Measurements from ENCODE around the gene LMO7.
A peak's percentile ranks its signal among the peaks of the same experiment; 100 is the strongest.
"Not testable (repeated sequence)": the region's sequence is repeated elsewhere in the genome, so short reads cannot be mapped to it uniquely, and the experiment has no call there.

Gene LMO7

GRCh38 chr13:75661443-75661842, 25.3 kb downstream of the LMO7 start:
- ATAC-seq (replicated peaks): no peak
- no peaks in the 10 kb centered on the region for H3K27me3 Mint-ChIP-seq
- DNase-seq: no peak
- H3K36me3 Mint-ChIP-seq: peaks cover 8 to 17% of the 10 kb centered on the region in 2 donors
- peaks cover 5 to 6% of the 10 kb centered on the region in 2 donors for H3K9me3 Mint-ChIP-seq
- no peak overlapping the region for H3K27ac Mint-ChIP-seq
- H3K4me1 Mint-ChIP-seq: peaks cover 0 to 7% of the 10 kb centered on the region in 2 donors
- no peak overlapping the region for H3K4me3 Mint-ChIP-seq

GRCh38 chr13:75666646-75667351, 30.7 kb downstream of the LMO7 start:
- Mint-ChIP-seq H3K36me3 (peaks cover 0 to 3% of the 10 kb centered on the region in 2 donors), H3K4me3 (no peak overlapping the region), H3K9me3 (peaks cover 0 to 3% of the 10 kb centered on the region in 2 donors), H3K27me3 (no peaks in the 10 kb centered on the region), H3K27ac (no peak overlapping the region), H3K4me1 (peaks cover 0 to 2% of the 10 kb centered on the region in 2 donors)
- ATAC-seq (replicated peaks) (no peak), DNase-seq (no peak)

GRCh38 chr13:75669706-75670105, 33.6 kb downstream of the LMO7 start:
- peaks cover 0 to 2% of the 10 kb centered on the region in 2 donors for H3K4me1 Mint-ChIP-seq
- DNase-seq (no peak), ATAC-seq (replicated peaks) (no peak)
- no peaks in the 10 kb centered on the region for H3K27me3 Mint-ChIP-seq
- no peak overlapping the region for H3K27ac Mint-ChIP-seq
- H3K4me3 Mint-ChIP-seq: no peak overlapping the region
- no peaks in the 10 kb centered on the region for H3K36me3 Mint-ChIP-seq
- no peaks in the 10 kb centered on the region for H3K9me3 Mint-ChIP-seq

GRCh38 chr13:75670496-75670895, 34.4 kb downstream of the LMO7 start:
- H3K27me3 Mint-ChIP-seq: no peaks in the 10 kb centered on the region
- peaks cover 0 to 2% of the 10 kb centered on the region in 2 donors for H3K4me1 Mint-ChIP-seq
- H3K9me3 Mint-ChIP-seq: no peaks in the 10 kb centered on the region
- H3K27ac Mint-ChIP-seq: no peak overlapping the region
- no peaks in the 10 kb centered on the region for H3K36me3 Mint-ChIP-seq
- no peak overlapping the region for H3K4me3 Mint-ChIP-seq
- DNase-seq (no peak), ATAC-seq (replicated peaks) (no peak)

GRCh38 chr13:75675421-75675820, 39.3 kb downstream of the LMO7 start:
- peaks cover 3 to 11% of the 10 kb centered on the region in 2 donors for H3K36me3 Mint-ChIP-seq
- no peaks in the 10 kb centered on the region for H3K4me1 Mint-ChIP-seq
- no peaks in the 10 kb centered on the region for H3K27me3 Mint-ChIP-seq
- no peak overlapping the region for H3K27ac Mint-ChIP-seq
- no peak overlapping the region for H3K4me3 Mint-ChIP-seq
- DNase-seq (no peak), ATAC-seq (replicated peaks) (no peak)
- H3K9me3 Mint-ChIP-seq: peaks cover 0 to 2% of the 10 kb centered on the region in 2 donors

DNA sequence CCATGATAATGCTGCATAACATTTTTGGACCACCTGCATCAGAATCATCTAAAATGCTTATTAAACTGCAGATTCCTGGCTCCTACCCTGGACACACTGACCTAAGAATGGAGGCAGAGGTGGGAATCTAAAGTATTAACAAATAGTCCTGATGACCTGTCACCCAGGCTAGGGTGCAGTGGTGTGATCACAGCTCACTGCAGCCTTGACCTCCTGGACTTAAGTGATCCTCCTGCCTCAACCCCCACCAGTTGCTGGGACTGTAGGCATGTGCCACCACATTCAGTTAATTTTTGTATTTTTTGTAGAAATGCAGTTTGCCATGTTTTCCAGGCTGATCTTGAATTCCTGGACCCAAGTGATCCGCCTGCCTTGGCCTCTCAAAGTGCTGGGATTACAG, 43.3 kb downstream of the LMO7 start:
- H3K9me3 Mint-ChIP-seq: peaks cover 0 to 4% of the 10 kb centered on the region in 2 donors
- H3K27ac Mint-ChIP-seq: no peak overlapping the region
- no peak for DNase-seq
- ATAC-seq (replicated peaks): no peak
- H3K36me3 Mint-ChIP-seq: peaks cover 3 to 11% of the 10 kb centered on the region in 2 donors
- no peak overlapping the region for H3K4me3 Mint-ChIP-seq
- no peaks in the 10 kb centered on the region for H3K4me1 Mint-ChIP-seq
- no peaks in the 10 kb centered on the region for H3K27me3 Mint-ChIP-seq

DNA sequence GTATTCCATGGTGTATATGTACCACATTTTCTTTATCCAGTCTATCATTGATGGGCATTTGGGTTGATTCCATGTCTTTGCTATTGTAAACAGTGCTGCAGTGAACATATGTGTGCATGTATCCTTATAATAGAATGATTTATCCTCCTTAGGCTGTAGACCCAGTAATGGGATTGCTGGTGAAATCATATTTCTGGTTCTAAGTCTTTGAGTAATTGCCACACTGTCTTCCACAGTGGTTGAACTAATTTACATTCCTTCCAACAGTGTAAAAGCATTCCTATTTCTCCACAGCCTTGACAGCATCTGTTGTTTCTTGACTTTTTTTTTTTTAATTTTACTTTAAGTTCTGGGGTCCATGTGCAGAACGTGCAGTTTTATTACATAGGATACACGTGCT, 44.1 kb downstream of the LMO7 start:
- H3K36me3 Mint-ChIP-seq: peaks cover 3 to 11% of the 10 kb centered on the region in 2 donors
- not testable (repeated sequence) for H3K27ac Mint-ChIP-seq; H3K27me3 Mint-ChIP-seq; DNase-seq; H3K9me3 Mint-ChIP-seq; H3K4me3 Mint-ChIP-seq; H3K4me1 Mint-ChIP-seq; ATAC-seq (replicated peaks)

DNA sequence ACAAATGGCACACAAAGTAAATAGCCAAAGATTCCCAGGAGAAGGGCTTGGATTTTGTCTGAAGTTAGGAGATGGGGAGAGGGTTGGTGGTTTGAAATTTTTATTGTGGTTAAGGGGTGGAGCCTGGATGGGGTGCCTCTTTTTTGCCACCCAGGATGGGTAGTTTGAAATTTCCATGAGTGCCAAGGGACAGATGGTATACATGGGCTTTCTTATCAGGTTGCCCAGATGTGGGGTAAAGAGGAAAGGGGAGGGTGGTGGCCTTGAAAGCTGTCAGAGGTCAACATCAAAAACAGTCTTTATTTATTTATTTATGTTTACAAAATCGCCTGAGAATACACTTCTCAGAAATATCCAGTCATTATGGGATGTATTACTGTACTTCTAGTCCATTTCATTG, 46.2 kb downstream of the LMO7 start:
- Mint-ChIP-seq H3K36me3 (peaks cover 3 to 11% of the 10 kb centered on the region in 2 donors), H3K4me3 (no peak overlapping the region), H3K27me3 (no peaks in the 10 kb centered on the region), H3K27ac (peak overlapping the region; percentile 9), H3K4me1 (no peaks in the 10 kb centered on the region), H3K9me3 (peaks cover 0 to 4% of the 10 kb centered on the region in 2 donors)
- no peak for DNase-seq
- no peak for ATAC-seq (replicated peaks)

GRCh38 chr13:75685239-75685697, 49.1 kb downstream of the LMO7 start:
- Mint-ChIP-seq H3K36me3 (peaks cover 0 to 8% of the 10 kb centered on the region in 2 donors), H3K4me3 (no peak overlapping the region), H3K9me3 (peaks cover 0 to 2% of the 10 kb centered on the region in 2 donors), H3K4me1 (no peaks in the 10 kb centered on the region), H3K27ac (no peak overlapping the region), H3K27me3 (no peaks in the 10 kb centered on the region)
- DNase-seq (no peak), ATAC-seq (replicated peaks) (no peak)

DNA sequence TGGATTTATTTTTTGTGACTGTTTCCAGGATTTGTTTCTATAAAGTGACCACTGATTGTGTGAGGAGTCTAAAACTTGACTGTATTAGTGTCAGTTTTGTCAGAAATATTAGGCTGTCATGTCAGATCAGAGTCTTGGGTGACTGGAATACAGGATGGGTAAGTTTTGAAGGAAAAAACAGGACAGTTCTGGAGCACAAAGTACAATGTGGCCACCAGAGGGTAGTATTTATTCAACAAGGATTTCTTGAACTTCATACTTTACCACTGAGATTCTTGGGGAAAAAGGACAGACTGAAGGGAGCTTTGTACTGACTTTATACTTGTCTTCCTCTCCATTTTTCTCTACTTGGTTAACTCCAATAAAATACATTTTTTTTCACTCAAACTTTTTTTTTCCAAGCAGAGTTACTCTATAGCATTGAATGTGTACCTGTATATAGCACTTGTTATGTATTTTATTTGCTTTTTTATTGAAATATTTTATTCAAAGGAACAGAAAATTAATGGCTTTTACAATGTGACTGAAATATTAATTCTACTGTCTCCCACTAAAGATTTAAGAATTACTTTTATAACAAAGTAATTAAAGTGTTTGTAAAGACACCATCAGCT, 51.1 kb downstream of the LMO7 start:
- H3K27ac Mint-ChIP-seq: no peak overlapping the region
- ATAC-seq (replicated peaks) (no peak), DNase-seq (no peak)
- no peak overlapping the region for H3K4me3 Mint-ChIP-seq
- H3K9me3 Mint-ChIP-seq: peaks cover 0 to under 1% of the 10 kb centered on the region in 2 donors
- H3K36me3 Mint-ChIP-seq: peaks cover 0 to 8% of the 10 kb centered on the region in 2 donors
- no peaks in the 10 kb centered on the region for H3K27me3 Mint-ChIP-seq
- H3K4me1 Mint-ChIP-seq: no peaks in the 10 kb centered on the region

DNA sequence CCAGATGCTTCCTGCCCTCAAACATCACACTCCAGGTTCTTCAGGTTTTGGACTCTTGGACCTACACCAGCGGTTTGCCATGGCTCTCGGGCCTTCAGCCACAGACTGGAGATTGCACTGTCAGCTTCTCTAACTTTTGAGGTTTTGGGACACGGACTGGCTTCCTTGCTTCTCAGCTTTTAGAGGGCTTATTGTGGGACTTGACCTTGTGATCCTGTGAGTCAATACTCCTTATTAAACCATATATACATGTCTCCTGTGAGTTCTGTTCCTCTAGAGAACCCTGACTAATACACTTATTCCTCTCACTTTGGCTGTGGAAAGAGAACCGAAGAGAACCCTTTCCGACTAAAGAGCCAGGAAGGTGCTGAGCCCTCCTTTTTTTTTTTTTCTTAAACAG, 53.6 kb downstream of the LMO7 start:
- Mint-ChIP-seq H3K36me3 (peaks cover 0 to 8% of the 10 kb centered on the region in 2 donors), H3K4me3 (no peak overlapping the region), H3K9me3 (no peaks in the 10 kb centered on the region), H3K27me3 (no peaks in the 10 kb centered on the region), H3K27ac (no peak overlapping the region), H3K4me1 (no peaks in the 10 kb centered on the region)
- DNase-seq (no peak), ATAC-seq (replicated peaks) (no peak)

DNA sequence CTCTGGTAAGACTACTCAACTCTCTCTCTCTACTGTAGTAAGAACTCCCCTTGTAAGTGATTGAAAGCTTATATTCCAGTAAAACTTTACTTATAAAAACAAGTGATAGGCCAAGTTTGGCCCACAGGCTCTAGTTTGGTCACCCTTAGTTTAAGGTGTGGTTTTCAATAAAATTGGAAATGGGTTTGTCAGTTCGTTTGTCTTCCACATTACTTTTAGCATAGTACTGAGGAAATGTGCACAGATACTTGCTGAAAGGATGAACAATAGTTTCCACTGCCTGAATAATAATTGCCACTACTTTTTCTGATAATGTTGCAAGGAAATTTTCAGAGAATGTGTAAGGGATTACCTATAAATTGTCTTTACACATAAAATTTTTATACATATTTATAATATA, 54.5 kb downstream of the LMO7 start:
- H3K9me3 Mint-ChIP-seq: no peaks in the 10 kb centered on the region
- DNase-seq (no peak), ATAC-seq (replicated peaks) (no peak)
- H3K36me3 Mint-ChIP-seq: peaks cover 0 to 8% of the 10 kb centered on the region in 2 donors
- no peak overlapping the region for H3K4me3 Mint-ChIP-seq
- no peak overlapping the region for H3K27ac Mint-ChIP-seq
- no peaks in the 10 kb centered on the region for H3K4me1 Mint-ChIP-seq
- H3K27me3 Mint-ChIP-seq: no peaks in the 10 kb centered on the region

DNA sequence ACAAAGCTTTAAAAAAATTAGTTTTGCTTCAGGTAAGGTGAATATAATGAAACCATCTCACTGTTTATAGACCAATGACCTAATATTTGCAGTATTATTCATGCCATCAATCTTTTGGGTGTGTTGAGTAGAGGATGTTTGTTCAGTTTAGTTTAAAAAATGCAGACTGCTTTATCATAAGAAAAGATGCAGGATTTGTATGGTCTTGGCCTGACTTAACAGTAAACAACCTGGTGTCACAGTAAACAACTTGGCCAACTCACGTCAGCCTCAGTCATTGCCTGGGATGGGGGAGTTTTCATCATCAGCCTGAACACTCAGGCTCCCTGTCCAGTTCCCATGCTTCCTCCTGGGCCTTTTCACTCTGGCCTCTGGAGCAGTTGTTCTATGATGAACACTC, 55.1 kb downstream of the LMO7 start:
- H3K9me3 Mint-ChIP-seq: no peaks in the 10 kb centered on the region
- no peak overlapping the region for H3K4me3 Mint-ChIP-seq
- DNase-seq (no peak), ATAC-seq (replicated peaks) (no peak)
- H3K27ac Mint-ChIP-seq: no peak overlapping the region
- peaks cover 0 to 8% of the 10 kb centered on the region in 2 donors for H3K36me3 Mint-ChIP-seq
- H3K4me1 Mint-ChIP-seq: no peaks in the 10 kb centered on the region
- H3K27me3 Mint-ChIP-seq: no peaks in the 10 kb centered on the region

DNA sequence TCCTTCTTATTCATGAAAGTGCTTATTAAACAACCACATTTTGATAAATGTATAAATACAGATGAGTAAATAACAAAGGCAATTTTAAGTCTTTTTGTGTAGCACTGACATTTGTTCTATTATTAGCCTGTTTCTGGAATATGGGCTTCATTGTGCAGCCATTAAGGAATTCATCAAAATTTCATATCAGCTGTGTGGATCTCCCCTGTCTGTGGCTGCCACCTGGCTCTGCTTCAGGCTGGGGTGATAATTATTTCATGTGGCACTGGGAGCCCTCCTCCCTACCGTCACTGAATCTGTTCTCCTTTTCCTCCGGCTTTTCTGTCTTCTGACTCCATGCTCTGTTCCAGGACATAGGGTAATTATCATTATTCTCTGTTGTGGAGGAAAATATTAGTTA, 57.1 kb downstream of the LMO7 start:
- no peak for DNase-seq
- Mint-ChIP-seq H3K27me3 (no peaks in the 10 kb centered on the region), H3K4me1 (no peaks in the 10 kb centered on the region), H3K36me3 (peaks cover 0 to 4% of the 10 kb centered on the region in 2 donors), H3K9me3 (peaks cover 0 to 4% of the 10 kb centered on the region in 2 donors), H3K27ac (no peak overlapping the region), H3K4me3 (no peak overlapping the region)
- no peak for ATAC-seq (replicated peaks)

- H3K27ac Mint-ChIP-seq: no peak overlapping the region
- H3K36me3 Mint-ChIP-seq: peaks cover 0 to 9% of the 10 kb centered on the region in 2 donors
- H3K27me3 Mint-ChIP-seq: no peaks in the 10 kb centered on the region
- no peak overlapping the region for H3K4me3 Mint-ChIP-seq
- ATAC-seq (replicated peaks) (no peak), DNase-seq (no peak)
- no peaks in the 10 kb centered on the region for H3K4me1 Mint-ChIP-seq
- peaks cover 3 to 8% of the 10 kb centered on the region in 2 donors for H3K9me3 Mint-ChIP-seq
These were observed 58.6 kb downstream of the LMO7 start for GRCh38 chr13:75694722-75695121.
